Measurements from ENCODE around the gene CCDC50. TPM values are rescaled to one million over a fixed set of nuclear protein-coding genes. Genes with fewer than 3 reads are reported as not detected.

The CCDC50 gene
- total RNA-seq, 1 experiment from 2014 or later = 21.0 TPM

DNA sequence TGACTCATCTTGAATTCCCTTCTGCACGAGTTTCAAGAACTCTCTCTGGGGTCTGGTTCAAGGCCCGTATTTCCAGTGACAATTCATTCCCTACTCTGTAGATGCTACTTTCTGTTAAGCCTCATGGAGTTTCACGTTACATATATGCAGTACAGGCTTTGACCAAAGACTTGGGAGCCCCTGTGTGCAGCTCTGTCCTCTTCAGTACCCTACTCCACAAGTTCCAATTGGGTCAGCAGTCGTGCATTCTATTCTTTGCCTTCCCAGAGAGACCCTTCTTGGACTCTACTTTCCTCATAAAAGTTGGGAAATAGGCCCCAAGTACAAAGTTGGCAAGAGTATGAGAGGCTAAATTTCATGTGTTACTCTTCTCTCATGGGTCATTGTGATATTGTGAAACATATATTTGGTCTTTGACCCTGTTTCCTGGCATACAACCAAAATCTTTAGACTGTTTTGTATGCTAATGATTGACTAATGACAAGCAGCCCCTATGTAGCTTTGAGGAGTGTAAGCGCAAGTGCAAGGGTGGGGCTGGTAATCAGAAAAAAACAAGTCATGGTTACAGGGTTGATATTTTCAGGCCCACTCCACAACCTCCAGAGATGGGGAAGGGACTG lies 15.0 kb upstream of the CCDC50 start:
- no peak overlapping the region for H3K27ac ChIP-seq (ENCODE audit: insufficient read length, low read depth, low read length)
- H3T11ph ChIP-seq (ENCODE audit: low read length) = no peak overlapping the region
- TF ChIP-seq CTCF (conservative IDR thresholded peaks at IDR 0.05) = no peak
- no peaks in the 10 kb centered on the region for H3K23me2 ChIP-seq (ENCODE audit: insufficient read length, low read depth, low read length, poor library complexity, severe bottlenecking)
- H4K20me1 ChIP-seq (ENCODE audit: control insufficient read depth, insufficient read depth, insufficient read length) = no peaks in the 10 kb centered on the region
- no peak overlapping the region for H2AFZ ChIP-seq (ENCODE audit: low read length)
- no peak overlapping the region for H2BK5ac ChIP-seq (ENCODE audit: insufficient read length, low read length)
- no peak overlapping the region for H3K23ac ChIP-seq (ENCODE audit: insufficient read length, low read depth, low read length)
- no peak overlapping the region for H4K8ac ChIP-seq (replicated peaks; ENCODE audit: insufficient read length, low read depth, low read length)
- H2AK5ac ChIP-seq (ENCODE audit: insufficient read length, low read length) = no peak overlapping the region
- Mint-ChIP-seq H3K36me3 (ENCODE audit: insufficient read depth in 1 of 3, low read depth in 3 of 3) (no peaks in the 10 kb centered on the region; a peak in 1 of 7 replicates), H3K27me3 (ENCODE audit: low read depth) (no peaks in the 10 kb centered on the region), H3K4me3 (no peak overlapping the region), H3K9me3 (no peaks in the 10 kb centered on the region), H3K4me1 (no peaks in the 10 kb centered on the region), H3K27ac (no peak overlapping the region)
- H3K4me1 ChIP-seq (ENCODE audit: insufficient read depth, low read length) = no peaks in the 10 kb centered on the region
- no peaks in the 10 kb centered on the region for H3K27me3 ChIP-seq (ENCODE audit: insufficient read depth, low read length)
- no peak overlapping the region for H4K91ac ChIP-seq (ENCODE audit: insufficient read length, low read depth, low read length)
- no peak overlapping the region for H3K14ac ChIP-seq (ENCODE audit: insufficient read depth, low read length)
- H3K4me2 ChIP-seq (ENCODE audit: insufficient read depth, insufficient read length, low read length) = no peak overlapping the region
- H3K9ac ChIP-seq (ENCODE audit: extremely low read depth, insufficient read length, low read length) = no peak overlapping the region
- no peak overlapping the region for H2BK120ac ChIP-seq (ENCODE audit: low read depth, low read length, poor library complexity, severe bottlenecking)
- H3K18ac ChIP-seq (ENCODE audit: insufficient read length, low read depth, low read length) = no peak overlapping the region
- no CpG with 5 or more reads among the region's 5 CpGs for WGBS (ENCODE audit: extremely low coverage, insufficient read length, low lambda C conversion rate)
- no peak overlapping the region for H3K56ac ChIP-seq (ENCODE audit: insufficient read length, low read depth, low read length)
- H3K9me3 ChIP-seq (ENCODE audit: control insufficient read depth, low read depth, low read length) = no peaks in the 10 kb centered on the region
- no peak overlapping the region for H3K4ac ChIP-seq (ENCODE audit: low read depth, low read length)
- no peak for DNase-seq
- H2BK15ac ChIP-seq (ENCODE audit: low read depth, low read length) = no peak overlapping the region
- no peaks in the 10 kb centered on the region for H3K79me1 ChIP-seq (ENCODE audit: insufficient read depth, low read depth, low read length, poor library complexity, severe bottlenecking)
- H2BK20ac ChIP-seq (ENCODE audit: low read depth, low read length, poor library complexity, severe bottlenecking) = no peak overlapping the region
- no peaks in the 10 kb centered on the region for H3K79me2 ChIP-seq (ENCODE audit: insufficient read depth, low read length)
- H4K5ac ChIP-seq (ENCODE audit: insufficient read length, low read depth, low read length) = no peak overlapping the region
- no peak overlapping the region for H2BK12ac ChIP-seq (ENCODE audit: insufficient read length, low read depth, low read length)

All from H9 (cell line).